B cell (primary cell): ENCODE measurements around the gene PLEKHG4B.

Experiments
- EZH2 ChIP-seq: IDR thresholded peaks from 2 replicates; pipeline ENCODE4 v1.6.1; 2012; ENCODE audit warnings: borderline replicate concordance, low read depth, mild to moderate bottlenecking, moderate library complexity, low read length; ENCODE audit not compliant: insufficient read depth, poor library complexity, severe bottlenecking
- TF ChIP-seq, protein P1 (sequence below): fragments of 200-600 bp; IDR thresholded peaks from one replicate; pipeline ENCODE4 v1.8.0; 2022; ENCODE audit warnings: antibody characterized with exemption, mild to moderate bottlenecking

DNA sequence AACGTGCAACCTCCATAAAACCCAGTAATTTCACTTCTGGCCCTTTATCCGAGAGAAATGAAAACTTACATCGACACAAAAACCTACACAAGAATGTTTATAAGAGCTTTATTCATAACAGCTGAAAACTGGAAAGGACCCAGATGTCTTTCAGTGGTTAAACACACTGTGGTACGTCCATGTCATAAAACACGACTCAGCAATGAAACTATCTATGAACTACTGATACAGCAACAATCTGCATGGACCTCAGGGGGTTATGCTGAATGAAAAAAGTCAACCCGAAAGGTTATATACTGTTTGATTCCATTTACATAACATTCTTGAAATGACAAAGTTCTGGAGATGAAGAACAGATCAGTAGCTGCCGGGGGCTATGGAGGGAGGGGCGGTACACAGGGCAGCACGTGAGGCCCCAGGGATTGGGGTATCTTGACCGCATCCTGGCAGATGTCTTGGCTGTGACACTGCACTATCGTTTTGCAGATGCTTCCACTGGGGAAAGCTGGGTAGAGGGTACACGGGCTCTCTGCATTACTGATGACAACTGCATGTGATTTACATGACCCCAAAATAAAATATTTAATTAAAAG lies 121.9 kb downstream of the PLEKHG4B start:
- TF ChIP-seq, protein P1, sequence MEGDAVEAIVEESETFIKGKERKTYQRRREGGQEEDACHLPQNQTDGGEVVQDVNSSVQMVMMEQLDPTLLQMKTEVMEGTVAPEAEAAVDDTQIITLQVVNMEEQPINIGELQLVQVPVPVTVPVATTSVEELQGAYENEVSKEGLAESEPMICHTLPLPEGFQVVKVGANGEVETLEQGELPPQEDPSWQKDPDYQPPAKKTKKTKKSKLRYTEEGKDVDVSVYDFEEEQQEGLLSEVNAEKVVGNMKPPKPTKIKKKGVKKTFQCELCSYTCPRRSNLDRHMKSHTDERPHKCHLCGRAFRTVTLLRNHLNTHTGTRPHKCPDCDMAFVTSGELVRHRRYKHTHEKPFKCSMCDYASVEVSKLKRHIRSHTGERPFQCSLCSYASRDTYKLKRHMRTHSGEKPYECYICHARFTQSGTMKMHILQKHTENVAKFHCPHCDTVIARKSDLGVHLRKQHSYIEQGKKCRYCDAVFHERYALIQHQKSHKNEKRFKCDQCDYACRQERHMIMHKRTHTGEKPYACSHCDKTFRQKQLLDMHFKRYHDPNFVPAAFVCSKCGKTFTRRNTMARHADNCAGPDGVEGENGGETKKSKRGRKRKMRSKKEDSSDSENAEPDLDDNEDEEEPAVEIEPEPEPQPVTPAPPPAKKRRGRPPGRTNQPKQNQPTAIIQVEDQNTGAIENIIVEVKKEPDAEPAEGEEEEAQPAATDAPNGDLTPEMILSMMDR = no peak
- no peak for TF ChIP-seq EZH2
